SK-N-SH (cell line): ENCODE measurements around the gene HCCS.
A peak's percentile ranks its signal among the peaks of the same experiment; 100 is the strongest.

Experiments
- NFIC ChIP-seq: IDR thresholded peaks from 2 replicates; pipeline ENCODE4 v1.4.0; 2012; ENCODE audit warnings: borderline replicate concordance
- TAF1 ChIP-seq: IDR thresholded peaks from 2 replicates; pipeline ENCODE4 v1.6.1; 2012; ENCODE audit warnings: low read depth, mild to moderate bottlenecking, low read length, moderate library complexity, borderline replicate concordance
- TF ChIP-seq, protein P1 (sequence below): fragments of 200-600 bp; sonication (generic); IDR thresholded peaks from 2 replicates; pipeline ENCODE4 v1.6.1; 2017; ENCODE audit warnings: antibody characterized with exemption, mild to moderate bottlenecking, moderate library complexity
- TF ChIP-seq, protein P2 (sequence below): fragments of 150-350 bp; IDR thresholded peaks from 2 replicates; pipeline ENCODE4 v1.6.1; 2017; ENCODE audit warnings: antibody characterized with exemption, low read length, low read depth, borderline replicate concordance
- TF ChIP-seq, protein P3 (sequence below): IDR thresholded peaks from 2 replicates; pipeline ENCODE4 v1.4.0; 2012; ENCODE audit warnings: low read depth

DNA sequence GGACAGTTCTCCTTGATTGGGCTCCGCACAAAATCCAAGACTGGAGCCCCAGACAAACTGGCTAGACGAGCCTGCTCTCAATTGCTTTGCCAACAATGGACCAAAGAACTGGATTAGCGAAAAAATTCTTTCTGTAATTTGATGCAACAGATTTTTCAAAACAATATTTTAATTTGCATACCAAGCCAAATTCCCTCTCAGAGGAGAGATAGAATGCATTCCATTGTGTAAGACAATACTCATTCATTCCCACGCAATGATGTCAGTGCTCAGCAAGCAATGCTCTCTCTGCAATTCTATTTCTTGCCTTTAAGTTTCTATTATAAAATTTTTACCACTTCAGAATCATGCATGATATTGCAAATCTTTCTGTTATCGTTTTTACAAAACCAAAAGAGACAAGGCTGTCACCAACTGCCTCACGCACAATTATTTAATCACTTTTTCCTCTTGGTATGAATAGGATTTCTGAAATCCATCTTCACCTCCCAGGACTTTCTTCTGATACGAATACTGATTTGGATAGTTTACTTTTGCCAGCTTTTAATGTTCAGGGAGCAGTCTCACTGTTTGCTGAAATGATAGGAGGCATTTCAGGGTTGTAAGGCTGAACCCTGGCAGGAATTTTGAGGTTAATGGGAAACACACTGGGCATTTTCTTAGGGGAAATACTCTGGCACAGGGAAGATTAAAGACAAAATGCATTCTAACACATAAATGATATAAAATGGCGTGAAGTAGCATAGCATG is 46.1 kb upstream of the HCCS start:
- TF ChIP-seq, protein P1, sequence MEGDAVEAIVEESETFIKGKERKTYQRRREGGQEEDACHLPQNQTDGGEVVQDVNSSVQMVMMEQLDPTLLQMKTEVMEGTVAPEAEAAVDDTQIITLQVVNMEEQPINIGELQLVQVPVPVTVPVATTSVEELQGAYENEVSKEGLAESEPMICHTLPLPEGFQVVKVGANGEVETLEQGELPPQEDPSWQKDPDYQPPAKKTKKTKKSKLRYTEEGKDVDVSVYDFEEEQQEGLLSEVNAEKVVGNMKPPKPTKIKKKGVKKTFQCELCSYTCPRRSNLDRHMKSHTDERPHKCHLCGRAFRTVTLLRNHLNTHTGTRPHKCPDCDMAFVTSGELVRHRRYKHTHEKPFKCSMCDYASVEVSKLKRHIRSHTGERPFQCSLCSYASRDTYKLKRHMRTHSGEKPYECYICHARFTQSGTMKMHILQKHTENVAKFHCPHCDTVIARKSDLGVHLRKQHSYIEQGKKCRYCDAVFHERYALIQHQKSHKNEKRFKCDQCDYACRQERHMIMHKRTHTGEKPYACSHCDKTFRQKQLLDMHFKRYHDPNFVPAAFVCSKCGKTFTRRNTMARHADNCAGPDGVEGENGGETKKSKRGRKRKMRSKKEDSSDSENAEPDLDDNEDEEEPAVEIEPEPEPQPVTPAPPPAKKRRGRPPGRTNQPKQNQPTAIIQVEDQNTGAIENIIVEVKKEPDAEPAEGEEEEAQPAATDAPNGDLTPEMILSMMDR, result no peak
- TF ChIP-seq, protein P2, sequence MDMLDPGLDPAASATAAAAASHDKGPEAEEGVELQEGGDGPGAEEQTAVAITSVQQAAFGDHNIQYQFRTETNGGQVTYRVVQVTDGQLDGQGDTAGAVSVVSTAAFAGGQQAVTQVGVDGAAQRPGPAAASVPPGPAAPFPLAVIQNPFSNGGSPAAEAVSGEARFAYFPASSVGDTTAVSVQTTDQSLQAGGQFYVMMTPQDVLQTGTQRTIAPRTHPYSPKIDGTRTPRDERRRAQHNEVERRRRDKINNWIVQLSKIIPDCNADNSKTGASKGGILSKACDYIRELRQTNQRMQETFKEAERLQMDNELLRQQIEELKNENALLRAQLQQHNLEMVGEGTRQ, result no peak
- TF ChIP-seq NFIC (peak; percentile 26; the same call in 1 of the 2 replicates), TAF1 (no peak)
- TF ChIP-seq, protein P3, sequence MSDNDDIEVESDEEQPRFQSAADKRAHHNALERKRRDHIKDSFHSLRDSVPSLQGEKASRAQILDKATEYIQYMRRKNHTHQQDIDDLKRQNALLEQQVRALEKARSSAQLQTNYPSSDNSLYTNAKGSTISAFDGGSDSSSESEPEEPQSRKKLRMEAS, result no peak
